Measurements from ENCODE around the gene TMEM95.

- TF ChIP-seq CTCF (optimal IDR thresholded peaks at IDR 0.05 in 1 of 3, IDR thresholded peaks at IDR 0.05 in 1 of 3, conservative IDR thresholded peaks at IDR 0.05 in 1 of 3; ENCODE audit: extremely low read depth in 1 of 3, insufficient read depth in 2 of 3, low read length in 3 of 3) (peak in 2 of 3 experiments; percentile 6 to 17), EZH2 (IDR thresholded peaks at IDR 0.05; ENCODE audit: low read length) (no peak)
These were observed 38.9 kb downstream of the TMEM95 start for GRCh38 chr17:7393613-7394451.

All from keratinocyte (primary cell).